Mesenchymal stem cell (in vitro differentiated cells and primary cell): ENCODE results near the gene ECHS1.

Experiments
- DNase-seq: peaks from one replicate; pipeline ENCODE4 v3.0.0-alpha.2; 2013
- H2AFZ ChIP-seq: one replicate; pipeline ENCODE4 v1.6.1; 2013; ENCODE audit warnings: low read depth, mild to moderate bottlenecking, control low read depth, inconsistent platforms, low read length, moderate library complexity
- H2AK5ac ChIP-seq: 2 replicates; pipeline ENCODE4 v1.6.1; 2013; ENCODE audit warnings: low read length, moderate library complexity, mild to moderate bottlenecking, inconsistent platforms; ENCODE audit not compliant: severe bottlenecking
- H2BK120ac ChIP-seq: one replicate; pipeline ENCODE4 v1.6.1; 2013; ENCODE audit warnings: low read depth, mild to moderate bottlenecking, inconsistent platforms, low read length, moderate library complexity
- H2BK12ac ChIP-seq, 2 experiments: one replicate each; pipeline ENCODE4 v1.6.1; 2013; ENCODE audit warnings: inconsistent platforms in 2 of 2, low read length in 2 of 2, mild to moderate bottlenecking in 2 of 2, moderate library complexity in 2 of 2, control low read depth in 1 of 2
- H2BK15ac ChIP-seq: one replicate; pipeline ENCODE4 v1.6.1; 2013; ENCODE audit warnings: mild to moderate bottlenecking, low read depth, inconsistent platforms; ENCODE audit not compliant: poor library complexity, severe bottlenecking
- H2BK5ac ChIP-seq: 2 replicates; pipeline ENCODE4 v1.6.1; 2013; ENCODE audit warnings: low read depth, mild to moderate bottlenecking, low read length, control low read depth, inconsistent platforms; ENCODE audit not compliant: poor library complexity, severe bottlenecking
- H3K14ac ChIP-seq, 2 experiments: one replicate each; pipeline ENCODE4 v1.6.1; 2013; ENCODE audit warnings: inconsistent platforms in 2 of 2, low read length in 2 of 2, control low read depth in 1 of 2, mild to moderate bottlenecking in 1 of 2, moderate library complexity in 1 of 2
- H3K18ac ChIP-seq, 2 experiments: one replicate each; pipeline ENCODE4 v1.6.1; 2013; ENCODE audit warnings: inconsistent platforms in 2 of 2, low read length in 2 of 2, control low read depth in 1 of 2, low read depth in 1 of 2, mild to moderate bottlenecking in 1 of 2
- H3K23ac ChIP-seq, 2 experiments: one replicate each; pipeline ENCODE4 v1.6.1; 2013; ENCODE audit warnings: inconsistent platforms in 2 of 2, low read length in 2 of 2, mild to moderate bottlenecking in 2 of 2, moderate library complexity in 2 of 2, control low read depth in 1 of 2
- H3K27ac ChIP-seq: 2 replicates; pipeline ENCODE4 v1.5.1; 2013; ENCODE audit warnings: mild to moderate bottlenecking, moderate library complexity, low read length, control low read depth, inconsistent platforms; ENCODE audit not compliant: poor library complexity, severe bottlenecking
- H3K27me3 ChIP-seq, 2 experiments: 2 replicates each; pipeline versions ENCODE4 v1.6.1 to v1.7.0; 2013; ENCODE audit warnings: low read length in 2 of 2, mild to moderate bottlenecking in 2 of 2, moderate library complexity in 2 of 2, control low read depth in 1 of 2, inconsistent platforms in 1 of 2; ENCODE audit not compliant: control insufficient read depth in 1 of 2, insufficient read depth in 1 of 2
- H3K36me3 ChIP-seq, 2 experiments: 2 replicates each; pipeline versions ENCODE4 v1.6.1 to v1.7.0; 2013; ENCODE audit warnings: low read length in 2 of 2, control low read depth in 1 of 2, inconsistent platforms in 1 of 2, low read depth in 1 of 2, mild to moderate bottlenecking in 1 of 2; ENCODE audit not compliant: insufficient read depth in 2 of 2, control insufficient read depth in 1 of 2
- H3K4ac ChIP-seq, 2 experiments: one replicate each; pipeline ENCODE4 v1.6.1; 2013; ENCODE audit warnings: inconsistent platforms in 2 of 2, low read length in 2 of 2, mild to moderate bottlenecking in 2 of 2, moderate library complexity in 2 of 2, control low read depth in 1 of 2, low read depth in 1 of 2
- H3K4me1 ChIP-seq: 2 replicates; pipeline ENCODE4 v1.6.1; 2013; ENCODE audit warnings: low read depth, low read length, control low read depth; ENCODE audit not compliant: control insufficient read depth, insufficient read depth
- H3K4me2 ChIP-seq: 2 replicates; pipeline ENCODE4 v1.6.1; 2013; ENCODE audit warnings: low read length, mild to moderate bottlenecking, inconsistent platforms; ENCODE audit not compliant: poor library complexity, severe bottlenecking
- H3K4me3 ChIP-seq, 2 experiments: 2 replicates each; pipeline versions ENCODE4 v1.5.1 to v1.7.0; 2013; ENCODE audit warnings: low read length in 2 of 2, mild to moderate bottlenecking in 2 of 2, control low read depth in 1 of 2, low read depth in 1 of 2; ENCODE audit not compliant: insufficient read depth in 1 of 2
- H3K79me1 ChIP-seq: replicated peaks from 2 replicates; pipeline ENCODE4 v1.6.1; 2013; ENCODE audit warnings: mild to moderate bottlenecking, control low read depth, low read length, inconsistent platforms; ENCODE audit not compliant: poor library complexity, severe bottlenecking
- H3K9ac ChIP-seq: 2 replicates; pipeline ENCODE4 v1.7.0; 2013; ENCODE audit warnings: mild to moderate bottlenecking, low read length, moderate library complexity
- H3K9me3 ChIP-seq: 2 replicates; pipeline ENCODE4 v1.7.0; 2013; ENCODE audit warnings: mild to moderate bottlenecking, low read length; ENCODE audit not compliant: control insufficient read depth
- H4K8ac ChIP-seq: one replicate; pipeline ENCODE4 v1.6.1; 2013; ENCODE audit warnings: inconsistent platforms, mild to moderate bottlenecking, low read length, moderate library complexity
- H4K91ac ChIP-seq: one replicate; pipeline ENCODE4 v1.6.1; 2013; ENCODE audit warnings: mild to moderate bottlenecking, low read length, inconsistent platforms
- whole genome bisulfite sequencing: methylation state at CpG from one replicate; pipeline ENCODE4 v1.1.7; 2013; ENCODE audit warnings: mixed read lengths; 5-methylcytosine and 5-hydroxymethylcytosine counted together

The ECHS1 gene

DNA sequence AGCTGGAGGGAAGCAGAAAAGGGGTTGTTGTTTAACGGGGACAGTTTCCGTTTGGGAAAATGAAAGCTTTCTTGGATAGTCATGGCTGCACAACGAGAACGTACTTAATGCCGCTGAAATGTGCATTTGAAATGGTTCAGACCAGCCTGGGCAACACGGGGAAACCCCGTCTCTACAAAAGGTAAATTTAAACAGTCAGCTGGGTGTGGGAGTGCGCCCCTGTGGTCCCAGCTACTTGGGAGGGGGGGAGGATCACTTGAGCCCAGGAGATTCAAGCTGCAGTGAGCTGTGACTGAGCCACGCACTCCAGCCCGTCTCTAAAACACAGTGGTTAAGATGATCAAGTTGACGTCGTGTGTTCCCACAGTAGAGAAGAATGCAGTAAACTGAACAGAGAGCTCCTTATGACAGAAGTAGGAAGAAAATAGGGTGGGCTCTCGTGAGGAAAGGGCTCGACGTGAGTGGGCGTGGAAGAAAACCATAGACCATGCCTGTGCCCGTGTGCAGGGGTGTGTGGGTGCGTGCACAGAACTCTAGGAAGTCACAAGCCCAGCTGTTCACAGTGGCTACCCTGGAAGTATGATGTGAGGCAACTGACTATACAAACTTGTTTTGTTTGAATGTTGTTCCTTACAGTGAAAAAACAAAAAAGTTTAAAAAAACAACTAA, 11.2 kb downstream of the ECHS1 start:
- no peak overlapping the region for H2BK120ac ChIP-seq
- H3K27ac ChIP-seq: no peak overlapping the region
- H3K18ac ChIP-seq: no peak overlapping the region
- no peak overlapping the region for H3K4me2 ChIP-seq
- no peak overlapping the region for H3K23ac ChIP-seq
- H3K4ac ChIP-seq: no peak overlapping the region
- no peak overlapping the region for H2AFZ ChIP-seq
- peaks cover 47 to 50% of the 10 kb centered on the region in 2 experiments for H3K36me3 ChIP-seq
- H2BK15ac ChIP-seq: no peak overlapping the region
- no peak overlapping the region for H4K8ac ChIP-seq
- no peak for DNase-seq
- no peak overlapping the region for H3K9ac ChIP-seq
- no peak overlapping the region for H2AK5ac ChIP-seq
- no peak overlapping the region for H4K91ac ChIP-seq
- H3K27me3 ChIP-seq: no peaks in the 10 kb centered on the region
- H3K4me1 ChIP-seq: peaks cover 9% of the 10 kb centered on the region
- no peak overlapping the region for H3K14ac ChIP-seq
- peaks cover 9% of the 10 kb centered on the region for H3K79me1 ChIP-seq
- no peak overlapping the region for H2BK12ac ChIP-seq
- WGBS: 91% methylated on average over 18 of the region's 18 CpGs
- no peak overlapping the region for H3K4me3 ChIP-seq
- H2BK5ac ChIP-seq: no peak overlapping the region
- no peaks in the 10 kb centered on the region for H3K9me3 ChIP-seq

DNA sequence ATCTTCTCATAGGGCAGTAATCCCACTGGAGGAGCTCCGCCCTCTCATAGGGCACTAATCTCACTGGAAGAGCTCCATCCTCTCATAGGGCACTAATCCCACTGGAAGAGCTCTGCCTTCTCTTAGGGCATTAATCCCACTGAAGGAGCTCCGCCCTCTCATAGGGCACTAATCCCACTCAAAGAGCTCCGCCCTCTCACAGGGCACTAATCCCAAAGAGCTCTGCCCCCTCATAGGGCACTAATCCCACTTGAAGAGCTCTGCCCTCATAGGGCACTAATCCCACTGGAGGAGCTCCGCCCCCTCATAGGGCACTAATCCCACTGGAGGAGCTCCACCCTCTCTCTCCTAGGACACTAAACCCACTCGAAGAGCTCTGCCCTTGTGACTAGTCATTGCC, 11.9 kb downstream of the ECHS1 start:
- Histone ChIP-seq H3K4me1 (peaks cover 16% of the 10 kb centered on the region), H3K4me2 (no peak overlapping the region), H3K23ac (no peak overlapping the region), H4K91ac (no peak overlapping the region), H3K4ac (no peak overlapping the region), H3K27ac (no peak overlapping the region), H3K9ac (no peak overlapping the region), H2BK5ac (no peak overlapping the region), H2BK15ac (no peak overlapping the region), H3K14ac (no peak overlapping the region), H3K9me3 (no peaks in the 10 kb centered on the region), H3K36me3 (peaks cover 42 to 43% of the 10 kb centered on the region in 2 experiments), H4K8ac (no peak overlapping the region), H2BK12ac (no peak overlapping the region), H3K27me3 (peaks cover 0 to 7% of the 10 kb centered on the region in 2 experiments), H3K18ac (no peak overlapping the region), H2BK120ac (no peak overlapping the region), H2AFZ (no peak overlapping the region), H3K79me1 (peaks cover 11% of the 10 kb centered on the region), H3K4me3 (no peak overlapping the region), H2AK5ac (no peak overlapping the region)
- 95% methylated on average over 4 of the region's 5 CpGs for WGBS
- DNase-seq: no peak

DNA sequence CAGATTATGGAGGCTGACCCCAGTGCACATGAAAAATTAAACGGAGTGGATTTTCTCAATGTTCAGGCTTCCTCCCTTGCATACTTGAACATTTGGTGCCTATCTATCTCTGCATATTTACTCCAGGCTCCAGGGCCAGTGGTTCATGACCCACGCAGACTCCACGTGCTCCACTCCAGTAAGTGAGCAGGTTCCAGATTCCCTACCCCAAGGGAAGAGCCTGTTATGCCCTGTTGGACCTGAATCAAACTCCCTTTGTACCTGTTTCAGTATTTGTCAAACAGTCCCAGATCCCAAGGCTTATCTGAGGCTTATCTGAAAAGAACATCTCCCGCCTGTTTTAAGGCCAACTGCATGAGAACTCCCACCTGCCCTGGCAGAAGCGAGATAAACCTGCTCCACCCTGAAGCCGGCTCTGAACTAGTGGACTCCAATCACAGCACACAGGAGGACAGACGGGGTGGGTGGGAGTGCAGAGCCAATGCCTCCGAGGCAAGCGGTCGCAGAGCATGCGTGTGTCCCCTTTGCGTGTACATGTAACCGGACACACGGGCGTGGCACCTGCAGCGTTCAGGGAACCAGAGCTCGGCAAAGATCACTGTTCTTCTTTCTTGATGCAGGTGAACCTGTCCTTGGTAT, 13.1 kb downstream of the ECHS1 start:
- H2BK120ac ChIP-seq: no peak overlapping the region
- H2AFZ ChIP-seq: no peak overlapping the region
- peaks cover 16% of the 10 kb centered on the region for H3K79me1 ChIP-seq
- peaks cover 32 to 42% of the 10 kb centered on the region in 2 experiments for H3K36me3 ChIP-seq
- no peak overlapping the region for H2BK5ac ChIP-seq
- no peak overlapping the region for H4K91ac ChIP-seq
- no peak overlapping the region for H2AK5ac ChIP-seq
- H3K4me1 ChIP-seq: peaks cover 21% of the 10 kb centered on the region
- H3K9me3 ChIP-seq: no peaks in the 10 kb centered on the region
- no peak overlapping the region for H4K8ac ChIP-seq
- H3K9ac ChIP-seq: no peak overlapping the region
- no peak overlapping the region for H3K23ac ChIP-seq
- H3K4me3 ChIP-seq: no peak overlapping the region
- no peak overlapping the region for H3K4ac ChIP-seq
- DNase-seq: no peak
- no peak overlapping the region for H3K18ac ChIP-seq
- peaks cover 0 to 8% of the 10 kb centered on the region in 2 experiments for H3K27me3 ChIP-seq
- H2BK15ac ChIP-seq: no peak overlapping the region
- whole genome bisulfite sequencing: 96% methylated on average over 17 of the region's 17 CpGs
- no peak overlapping the region for H3K27ac ChIP-seq
- no peak overlapping the region for H2BK12ac ChIP-seq
- no peak overlapping the region for H3K4me2 ChIP-seq
- H3K14ac ChIP-seq: no peak overlapping the region

DNA sequence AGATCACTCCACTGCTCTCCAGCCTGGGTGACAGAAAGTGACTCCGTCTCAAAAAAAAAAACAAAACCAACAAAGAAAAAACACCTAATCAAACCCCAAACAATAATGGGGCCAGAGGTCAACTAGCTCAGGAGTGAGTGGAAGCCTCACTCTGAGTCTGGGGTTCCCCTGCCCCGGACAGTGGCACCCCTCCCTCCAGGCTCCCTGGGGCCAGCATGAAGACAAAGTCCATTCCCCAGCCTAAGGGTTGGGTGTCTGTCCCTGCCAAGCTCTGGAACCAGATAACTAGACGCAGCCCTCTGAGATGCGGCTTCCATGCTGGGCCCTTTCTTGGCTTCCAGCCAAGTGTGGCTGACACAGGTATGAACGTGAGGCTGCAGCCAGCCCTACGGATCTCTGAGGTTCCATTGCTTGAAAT, 13.6 kb downstream of the ECHS1 start:
- Histone ChIP-seq H3K9ac (no peak overlapping the region), H3K4me2 (no peak overlapping the region), H3K14ac (no peak overlapping the region), H3K18ac (no peak overlapping the region), H4K91ac (no peak overlapping the region), H3K79me1 (peaks cover 16% of the 10 kb centered on the region), H3K27ac (no peak overlapping the region), H2AK5ac (no peak overlapping the region), H3K4ac (no peak overlapping the region), H3K27me3 (peaks cover 0 to 8% of the 10 kb centered on the region in 2 experiments), H2AFZ (no peak overlapping the region), H2BK120ac (no peak overlapping the region), H3K4me3 (no peak overlapping the region), H3K23ac (no peak overlapping the region), H2BK5ac (no peak overlapping the region), H3K36me3 (peaks cover 27 to 42% of the 10 kb centered on the region in 2 experiments), H2BK15ac (no peak overlapping the region), H3K9me3 (no peaks in the 10 kb centered on the region), H2BK12ac (no peak overlapping the region), H4K8ac (no peak overlapping the region), H3K4me1 (peaks cover 21% of the 10 kb centered on the region)
- WGBS: 82% methylated on average over 6 of the region's 6 CpGs
- no peak for DNase-seq
